ENCODE measurements around the gene GPN2.
"Not testable (repeated sequence)": the region's sequence is repeated elsewhere in the genome, so short reads cannot be mapped to it uniquely, and the experiment has no call there.

GPN2 gene

GRCh38 chr1:26839339-26839722 lies 50.8 kb downstream of the GPN2 start:
- no peak overlapping the region for H3K4me3 ChIP-seq (ENCODE audit: low read length)
- TF ChIP-seq ZNF274 (IDR thresholded peaks at IDR 0.05; ENCODE audit: low read depth, low read length): no peak

GRCh38 chr1:26838474-26839338 lies 51.4 kb downstream of the GPN2 start:
- no peak overlapping the region for H3K4me3 ChIP-seq (ENCODE audit: low read length)
- no peak for TF ChIP-seq ZNF274 (IDR thresholded peaks at IDR 0.05; ENCODE audit: low read depth, low read length)

- H3K4me3 ChIP-seq (ENCODE audit: low read length): not testable (repeated sequence)
Measured at GRCh38 chr1:26837665-26838064, 52.4 kb downstream of the GPN2 start.

- peak overlapping the region; percentile 9; the same call in 1 of the 2 replicates for H3K4me3 ChIP-seq (ENCODE audit: low read length)
- no peak for TF ChIP-seq ZNF274 (IDR thresholded peaks at IDR 0.05; ENCODE audit: low read depth, low read length)
Measured at GRCh38 chr1:26833432-26834405, 56.4 kb downstream of the GPN2 start.

- no peak for TF ChIP-seq ZNF274 (IDR thresholded peaks at IDR 0.05; ENCODE audit: low read depth, low read length)
- H3K4me3 ChIP-seq (ENCODE audit: low read length): no peak overlapping the region
Measured at GRCh38 chr1:26832249-26832960, 57.7 kb downstream of the GPN2 start.

GRCh38 chr1:26831546-26832248 lies 58.4 kb downstream of the GPN2 start:
- no peak for TF ChIP-seq ZNF274 (IDR thresholded peaks at IDR 0.05; ENCODE audit: low read depth, low read length)
- no peak overlapping the region for H3K4me3 ChIP-seq (ENCODE audit: low read length)

GRCh38 chr1:26831059-26831458 lies 59.0 kb downstream of the GPN2 start:
- TF ChIP-seq ZNF274 (IDR thresholded peaks at IDR 0.05; ENCODE audit: low read depth, low read length): no peak
- no peak overlapping the region for H3K4me3 ChIP-seq (ENCODE audit: low read length)

- peak overlapping the region; percentile 15; the same call in 1 of the 2 replicates for H3K4me3 ChIP-seq (ENCODE audit: low read length)
- no peak for TF ChIP-seq ZNF274 (IDR thresholded peaks at IDR 0.05; ENCODE audit: low read depth, low read length)
Measured at GRCh38 chr1:26829184-26829911, 60.7 kb downstream of the GPN2 start.

- peak overlapping the region; percentile 15; the same call in 1 of the 2 replicates for H3K4me3 ChIP-seq (ENCODE audit: low read length)
- TF ChIP-seq ZNF274 (IDR thresholded peaks at IDR 0.05; ENCODE audit: low read depth, low read length): no peak
Measured at GRCh38 chr1:26828411-26828991, 61.6 kb downstream of the GPN2 start.

- no peak for TF ChIP-seq ZNF274 (IDR thresholded peaks at IDR 0.05; ENCODE audit: low read depth, low read length)
- peak overlapping the region; percentile 69 for H3K4me3 ChIP-seq (ENCODE audit: low read length)
Measured at GRCh38 chr1:26827663-26828062, 62.4 kb downstream of the GPN2 start.

GRCh38 chr1:26827106-26827604 lies 62.9 kb downstream of the GPN2 start:
- peak overlapping the region; percentile 69 for H3K4me3 ChIP-seq (ENCODE audit: low read length)
- TF ChIP-seq ZNF274 (IDR thresholded peaks at IDR 0.05; ENCODE audit: low read depth, low read length): no peak

Data from GM08714 (cell line).